ENCODE measurements around the gene WNT6.

Gene WNT6

GRCh38 chr2:218859556-218859987 is at the start of gene WNT6:
WNT6 (plus strand) TSS chr2:218859805; CDS start chr2:218860038, 233 bp downstream.
- in situ Hi-C loops (cut with MboI; ENCODE audit: low sequenced_read_pairs) = no loop called here

- in situ Hi-C loops (cut with MboI; ENCODE audit: low sequenced_read_pairs) = no loop called here
These were observed 49.3 kb upstream of the WNT6 start for GRCh38 chr2:218810256-218810655.

- in situ Hi-C loops (cut with MboI; ENCODE audit: low sequenced_read_pairs) = no loop called here
These were observed 48.2 kb upstream of the WNT6 start for GRCh38 chr2:218811382-218811781.

GRCh38 chr2:218812096-218812815 is 47.3 kb upstream of the WNT6 start:
- in situ Hi-C loops (cut with MboI; ENCODE audit: low sequenced_read_pairs) = no loop called here

GRCh38 chr2:218812861-218813260 is 46.7 kb upstream of the WNT6 start:
- in situ Hi-C loops (cut with MboI; ENCODE audit: low sequenced_read_pairs) = no loop called here

GRCh38 chr2:218813771-218814460 is 45.7 kb upstream of the WNT6 start:
- in situ Hi-C loops (cut with MboI; ENCODE audit: low sequenced_read_pairs) = no loop called here

- in situ Hi-C loops (cut with MboI; ENCODE audit: low sequenced_read_pairs) = no loop called here
These were observed 44.9 kb upstream of the WNT6 start for GRCh38 chr2:218814540-218815243.

GRCh38 chr2:218815244-218815637 is 44.4 kb upstream of the WNT6 start:
- in situ Hi-C loops (cut with MboI; ENCODE audit: low sequenced_read_pairs) = no loop called here

GRCh38 chr2:218815649-218816048 is 44.0 kb upstream of the WNT6 start:
- in situ Hi-C loops (cut with MboI; ENCODE audit: low sequenced_read_pairs) = no loop called here

- in situ Hi-C loops (cut with MboI; ENCODE audit: low sequenced_read_pairs) = no loop called here
These were observed 43.0 kb upstream of the WNT6 start for GRCh38 chr2:218816561-218817011.

GRCh38 chr2:218819093-218819492 is 40.5 kb upstream of the WNT6 start:
- in situ Hi-C loops (cut with MboI; ENCODE audit: low sequenced_read_pairs) = no loop called here

GRCh38 chr2:218820746-218821369 is 38.7 kb upstream of the WNT6 start:
- in situ Hi-C loops (cut with MboI; ENCODE audit: low sequenced_read_pairs) = no loop called here

GRCh38 chr2:218821605-218822211 is 37.9 kb upstream of the WNT6 start:
- in situ Hi-C loops (cut with MboI; ENCODE audit: low sequenced_read_pairs) = no loop called here

- in situ Hi-C loops (cut with MboI; ENCODE audit: low sequenced_read_pairs) = no loop called here
These were observed 37.0 kb upstream of the WNT6 start for GRCh38 chr2:218822622-218823021.

- in situ Hi-C loops (cut with MboI; ENCODE audit: low sequenced_read_pairs) = no loop called here
These were observed 36.3 kb upstream of the WNT6 start for GRCh38 chr2:218823196-218823855.

- in situ Hi-C loops (cut with MboI; ENCODE audit: low sequenced_read_pairs) = no loop called here
These were observed 35.6 kb upstream of the WNT6 start for GRCh38 chr2:218824004-218824403.

- in situ Hi-C loops (cut with MboI; ENCODE audit: low sequenced_read_pairs) = no loop called here
These were observed 32.8 kb upstream of the WNT6 start for GRCh38 chr2:218826791-218827190.

- in situ Hi-C loops (cut with MboI; ENCODE audit: low sequenced_read_pairs) = no loop called here
These were observed 31.7 kb upstream of the WNT6 start for GRCh38 chr2:218827701-218828476.

GRCh38 chr2:218828477-218828778 is 31.2 kb upstream of the WNT6 start:
- in situ Hi-C loops (cut with MboI; ENCODE audit: low sequenced_read_pairs) = no loop called here

Measured in HL-60/S4 treated with phorbol 12-myristate 13-acetate at 8.2 ng/mL for 4 days and 3 days (cell line).